Measurements from ENCODE around the gene HMGCR.
"Not testable (repeated sequence)": the region's sequence is repeated elsewhere in the genome, so short reads cannot be mapped to it uniquely, and the experiment has no call there.

HMGCR gene

DNA sequence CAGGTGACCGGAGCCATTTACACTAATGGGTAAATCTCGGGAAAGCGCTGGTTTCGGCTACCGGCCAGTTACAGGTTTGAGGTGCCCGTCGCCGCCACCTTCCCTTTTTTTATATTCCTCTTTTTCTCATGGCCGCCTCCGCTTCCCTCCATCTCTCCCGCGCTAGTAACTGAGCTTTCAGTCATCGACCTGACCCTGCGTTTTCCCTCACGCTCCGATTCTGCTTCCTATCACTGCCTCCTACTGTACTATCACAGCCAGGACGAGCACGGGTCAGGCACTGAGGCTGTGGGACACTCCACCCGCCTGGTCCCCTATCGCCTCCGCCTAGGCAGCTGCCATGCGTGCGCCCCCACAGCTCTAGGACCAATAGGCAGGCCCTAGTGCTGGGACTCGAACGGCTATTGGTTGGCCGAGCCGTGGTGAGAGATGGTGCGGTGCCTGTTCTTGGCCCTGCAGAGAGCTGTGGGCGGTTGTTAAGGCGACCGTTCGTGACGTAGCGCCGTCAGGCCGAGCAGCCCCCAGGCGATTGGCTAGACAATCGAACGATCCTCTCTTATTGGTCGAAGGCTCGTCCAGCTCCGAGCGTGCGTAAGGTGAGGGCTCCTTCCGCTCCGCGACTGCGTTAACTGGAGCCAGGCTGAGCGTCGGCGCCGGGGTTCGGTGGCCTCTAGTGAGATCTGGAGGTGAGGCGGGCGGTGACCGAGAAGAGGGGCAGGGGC, at the start of gene HMGCR:
Gene HMGCR, plus strand, starts transcription at position 606 of the 722 bp plus-strand sequence. CDS start 5,386 bp downstream, outside the sequence.
- FAIRE-seq = peak; percentile 99

DNA sequence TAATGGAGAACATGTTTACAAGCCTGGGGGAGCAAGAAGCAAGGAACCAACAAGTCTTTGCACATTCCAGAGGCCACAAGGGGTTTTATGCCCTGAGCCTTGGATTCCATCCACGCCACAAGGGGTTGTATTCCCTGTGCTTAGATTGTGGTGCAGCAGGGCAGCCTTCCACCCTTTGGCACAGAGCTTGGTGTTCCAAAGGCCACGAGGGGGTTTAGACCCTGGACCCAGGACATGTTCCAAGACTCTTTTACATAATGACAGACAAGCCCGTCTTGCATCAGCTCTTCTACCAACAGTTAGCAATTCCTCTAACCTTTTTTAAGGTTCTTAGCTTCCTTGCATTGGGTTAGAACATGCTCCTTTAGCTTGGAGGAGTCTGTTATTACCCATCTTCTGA, 45.2 kb upstream of the HMGCR start:
- FAIRE-seq = not testable (repeated sequence)

- no peak for FAIRE-seq
Measured at GRCh38 chr5:75300084-75300483, 36.9 kb upstream of the HMGCR start.

DNA sequence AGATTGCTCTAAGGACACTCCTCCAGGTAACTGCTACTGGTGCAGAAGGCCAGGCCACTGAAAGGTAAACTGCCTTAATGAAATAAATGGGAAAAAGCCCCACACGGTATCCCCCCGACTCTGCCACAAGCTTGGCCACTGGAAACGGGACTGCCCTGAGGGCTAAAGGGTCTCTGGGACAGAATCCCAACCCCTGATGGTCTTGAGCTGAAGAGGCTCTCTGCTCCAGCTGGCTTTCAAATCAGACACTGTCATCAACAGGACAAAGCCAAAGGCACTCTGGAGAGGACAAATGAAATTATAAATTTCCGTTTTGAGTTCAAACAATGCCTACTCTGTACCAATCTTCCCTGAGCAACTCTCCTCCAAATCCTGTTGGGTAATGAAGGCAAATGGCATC, 33.6 kb upstream of the HMGCR start:
- FAIRE-seq = no peak

DNA sequence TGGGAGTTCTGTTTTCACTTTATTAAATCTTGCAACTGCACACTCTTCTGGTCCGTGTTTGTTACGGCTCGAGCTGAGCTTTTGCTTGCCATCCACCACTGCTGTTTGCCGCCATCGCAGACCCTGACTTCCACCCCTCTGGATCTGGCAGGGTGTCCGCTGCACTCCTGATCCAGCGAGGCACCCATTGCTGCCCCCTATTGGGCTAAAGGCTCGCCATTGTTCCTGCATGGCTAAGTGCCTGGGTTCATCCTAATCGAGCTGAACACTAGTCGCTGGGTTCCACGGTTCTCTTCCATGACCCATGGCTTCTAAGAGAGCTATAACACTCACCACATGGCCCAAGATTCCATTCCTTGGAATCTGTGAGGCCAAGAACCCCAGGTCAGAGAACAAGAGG, 32.5 kb upstream of the HMGCR start:
- not testable (repeated sequence) for FAIRE-seq

DNA sequence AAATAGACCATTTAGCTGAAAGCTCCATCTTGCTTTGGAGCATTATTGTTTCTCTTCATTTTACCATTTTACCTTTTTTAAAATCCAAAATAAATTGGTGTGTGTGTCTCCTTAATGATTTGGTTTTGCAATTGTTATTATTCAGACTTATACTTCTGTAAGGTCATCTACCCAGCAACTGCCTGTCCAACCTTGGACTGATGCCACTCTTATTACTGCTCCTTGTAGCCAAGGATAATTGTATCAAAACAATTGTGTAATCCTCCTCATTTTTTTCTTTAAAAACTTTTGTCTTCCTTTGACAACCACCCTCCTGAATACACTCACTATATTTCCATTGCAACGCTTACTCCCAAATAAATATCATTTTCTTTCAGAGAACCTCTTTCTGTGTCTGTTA, 30.3 kb upstream of the HMGCR start:
- FAIRE-seq = no peak

- no peak for FAIRE-seq
Measured at GRCh38 chr5:75310212-75310611, 26.8 kb upstream of the HMGCR start.

DNA sequence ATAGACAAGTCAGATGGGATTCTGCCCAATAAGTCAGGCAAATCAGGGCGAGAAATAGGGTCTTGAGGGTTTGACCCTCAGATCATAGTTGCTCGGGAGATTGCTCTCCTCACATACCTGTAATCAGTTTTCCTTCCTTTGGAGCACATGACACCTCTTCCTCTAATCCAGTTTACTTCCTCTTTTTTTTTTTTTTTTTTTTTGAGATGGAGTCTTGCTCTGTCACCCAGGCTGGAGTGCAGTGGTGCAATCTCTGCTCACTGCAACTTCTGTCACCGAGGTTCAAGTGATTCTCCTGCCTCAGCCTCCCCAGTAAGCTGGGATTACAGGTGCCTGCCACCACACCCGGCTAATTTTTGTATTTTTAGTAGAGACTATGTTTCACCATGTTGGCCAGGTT, 17.9 kb upstream of the HMGCR start:
- FAIRE-seq = not testable (repeated sequence)

GRCh38 chr5:75319638-75320037, 17.4 kb upstream of the HMGCR start:
- no peak for FAIRE-seq

- FAIRE-seq = no peak
Measured at GRCh38 chr5:75320371-75320770, 16.6 kb upstream of the HMGCR start.

- FAIRE-seq = no peak
Measured at GRCh38 chr5:75322066-75322465, 15.0 kb upstream of the HMGCR start.

DNA sequence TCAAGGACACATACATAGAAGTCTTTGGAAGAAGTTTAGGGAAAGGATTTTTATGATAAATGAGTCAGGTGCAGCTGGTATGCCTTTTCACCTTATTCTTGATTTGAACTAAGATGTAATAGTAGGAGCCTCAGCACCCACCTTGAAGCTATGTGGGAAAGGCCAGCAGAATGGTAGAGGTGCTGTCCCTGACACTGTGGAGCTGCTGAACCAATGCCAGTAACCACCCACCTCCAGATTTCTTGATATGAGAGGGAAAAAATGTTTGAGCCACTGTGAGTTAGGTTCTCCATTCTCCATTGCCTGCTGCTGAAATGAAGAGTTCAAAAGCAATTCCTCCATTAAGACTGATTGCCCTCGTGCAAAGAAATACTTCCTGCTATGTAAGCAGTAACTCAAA, 12.2 kb upstream of the HMGCR start:
- no peak for FAIRE-seq

DNA sequence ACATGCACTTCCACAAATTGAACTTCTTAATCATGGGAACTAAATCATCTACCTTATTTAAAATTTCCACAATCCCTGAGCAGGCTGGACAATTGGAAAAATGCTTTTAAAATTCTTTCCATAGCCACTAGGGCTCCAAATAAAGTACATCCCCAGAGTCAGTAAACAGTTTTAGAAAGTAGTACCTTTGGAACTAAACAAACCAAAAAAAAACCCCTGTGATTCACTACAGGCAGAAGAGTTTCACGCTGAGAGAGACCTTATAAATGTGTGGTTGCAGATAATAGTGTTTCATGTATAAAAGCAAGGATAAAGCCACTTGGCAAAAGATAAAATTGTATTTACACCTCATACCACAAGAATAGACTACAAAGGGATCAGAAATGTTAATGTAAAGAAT, 11.8 kb upstream of the HMGCR start:
- no peak for FAIRE-seq

DNA sequence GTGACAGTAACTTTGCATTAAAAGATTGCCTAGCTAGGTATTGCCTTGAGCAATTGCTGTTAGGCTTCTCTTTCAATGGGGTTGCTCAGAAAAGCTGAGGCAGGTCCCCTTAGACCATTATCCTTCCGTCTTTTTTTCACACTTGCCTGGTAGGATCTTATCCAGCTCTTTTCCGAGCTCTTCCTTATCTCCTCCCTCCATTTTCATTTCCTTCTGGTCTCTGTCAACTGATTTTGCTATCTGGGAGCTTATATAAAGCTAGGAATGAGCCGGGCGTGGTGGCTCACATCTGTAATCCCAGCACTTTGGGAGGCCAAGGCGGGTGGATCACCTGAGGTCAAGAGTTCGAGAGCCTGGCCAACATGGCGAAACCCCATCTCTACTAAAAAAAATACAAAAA, 6.6 kb upstream of the HMGCR start:
- FAIRE-seq = no peak

GRCh38 chr5:75331095-75332090, 5.6 kb upstream of the HMGCR start:
- no peak for FAIRE-seq

DNA sequence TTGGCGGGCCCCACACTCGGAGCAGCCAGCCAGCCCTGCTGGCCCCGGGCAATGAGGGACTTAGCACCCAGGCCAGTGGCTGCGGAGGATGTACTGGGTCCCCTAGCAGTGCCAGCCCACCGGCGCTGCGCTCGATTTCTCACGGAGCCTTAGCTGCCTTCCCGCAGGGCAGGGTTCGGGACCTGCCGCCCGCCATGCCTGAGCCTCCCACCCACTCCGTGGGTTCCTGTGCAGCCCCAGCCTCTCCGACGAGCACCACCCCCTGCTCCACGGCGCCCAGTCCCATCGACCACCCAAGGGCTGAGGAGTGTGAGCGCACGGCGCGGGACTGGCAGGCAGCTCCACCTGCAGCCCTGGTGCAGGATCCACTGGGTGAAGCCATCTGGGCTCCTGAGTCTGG, 3.3 kb upstream of the HMGCR start:
- not testable (repeated sequence) for FAIRE-seq

- not testable (repeated sequence) for FAIRE-seq
Measured at GRCh38 chr5:75334413-75334812, 2.6 kb upstream of the HMGCR start.

GRCh38 chr5:75335486-75335885, 1.5 kb upstream of the HMGCR start:
- FAIRE-seq = no peak

- FAIRE-seq = no peak
Measured at GRCh38 chr5:75335952-75336614, 937 bp upstream of the HMGCR start.

DNA sequence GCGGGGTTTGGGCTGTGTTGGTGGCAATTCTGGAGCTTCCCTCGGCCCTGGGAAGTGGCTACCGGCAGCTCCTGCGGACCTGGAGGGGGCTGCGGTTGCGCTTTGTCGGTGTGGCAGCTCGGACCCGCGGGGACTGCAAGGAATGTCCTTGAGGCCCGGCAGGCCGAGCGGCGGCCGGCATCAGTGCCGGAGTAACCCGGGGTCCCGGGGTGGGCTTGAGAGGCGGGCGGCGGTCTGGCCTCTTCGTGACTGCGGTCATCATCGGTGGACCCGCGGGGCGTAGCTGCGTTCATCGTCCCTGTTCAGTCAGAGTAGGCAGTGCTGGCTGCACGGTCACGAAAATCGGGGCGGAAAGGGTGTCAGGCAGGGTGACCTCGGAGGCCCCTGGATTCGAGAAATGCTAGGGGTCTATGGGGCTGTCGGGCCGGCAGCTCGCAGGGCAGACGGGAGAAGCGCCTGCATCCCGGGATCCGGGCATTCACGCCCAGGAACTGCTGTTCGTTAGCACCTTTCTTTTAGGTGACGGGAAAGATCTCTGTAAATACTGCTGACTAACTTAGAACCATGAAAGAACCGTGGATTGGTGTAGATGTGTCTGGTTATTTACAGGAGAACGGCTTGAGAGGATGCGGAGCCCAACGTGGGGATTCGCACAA, 474 bp downstream of the HMGCR start:
- FAIRE-seq = no peak

- FAIRE-seq = no peak
Measured at GRCh38 chr5:75338408-75338807, 1.4 kb downstream of the HMGCR start.

DNA sequence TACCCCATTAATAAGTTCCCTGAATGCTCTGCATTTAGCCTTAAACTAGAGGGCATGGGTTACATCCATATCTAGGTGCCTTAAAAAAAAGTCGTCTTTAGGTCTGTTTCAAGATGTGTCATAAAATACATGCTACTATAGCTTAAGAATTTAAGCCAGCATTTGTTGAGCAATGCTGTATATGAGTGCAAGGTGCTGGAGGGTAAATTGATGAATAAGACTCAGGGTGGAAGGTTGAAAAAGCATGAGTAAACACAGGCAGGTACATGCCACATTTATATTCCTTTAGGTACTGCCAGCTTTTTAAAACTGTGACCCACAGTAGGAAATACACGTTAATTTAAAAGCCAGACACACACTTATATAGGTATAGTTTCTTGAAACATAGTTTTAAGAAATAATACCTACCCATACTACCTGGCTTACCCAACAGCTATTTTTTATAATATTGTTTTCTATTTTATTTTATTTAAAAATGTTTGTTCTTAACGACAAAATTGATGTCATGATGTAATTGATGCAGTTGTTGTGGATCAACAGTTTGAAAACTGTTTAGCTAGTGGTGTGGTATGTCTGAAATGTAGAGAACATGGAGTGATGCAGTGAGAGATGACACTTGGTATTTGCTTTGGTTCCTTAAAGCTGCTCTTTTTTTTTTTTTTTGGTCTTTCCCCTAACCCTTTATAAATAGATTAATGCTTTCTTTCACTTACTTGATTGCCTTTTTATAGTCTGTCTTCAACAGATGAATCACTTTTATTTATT, 3.9 kb downstream of the HMGCR start:
- FAIRE-seq = no peak
